CD4-positive, alpha-beta memory T cell (primary cell): ENCODE results near the gene CBLIF. TPM values are rescaled to one million over a fixed set of nuclear protein-coding genes. Genes with fewer than 3 reads are reported as not detected.
"Not testable (repeated sequence)": the region's sequence is repeated elsewhere in the genome, so short reads cannot be mapped to it uniquely, and the experiment has no call there.

Experiments
- CTCF ChIA-PET: fragments of 350-600 bp; sonication (Branson Sonifier 250); formaldehyde crosslinking; loops from one replicate; lab custom pipeline; 2021; ENCODE audit warnings: inconsistent platforms; ENCODE audit not compliant: partially characterized antibody; lab: Charles Lee
- POLR2A ChIA-PET: fragments of 350-600 bp; sonication (Branson Sonifier 250); formaldehyde crosslinking; loops from one replicate; lab custom pipeline; 2021; ENCODE audit not compliant: partially characterized antibody; lab: Charles Lee
- DNase-seq, 5 donors: peaks; one replicate each; pipeline versions ENCODE4 v3.0.0 to v3.0.0-alpha.2; 2020 to 2022; ENCODE audit warnings: mixed read lengths in 1 of 5
- H3K27ac ChIP-seq: one replicate; pipeline ENCODE4 v1.7.0; 2013; ENCODE audit warnings: low read depth, low read length
- H3K27me3 ChIP-seq: 2 replicates; pipeline ENCODE4 v1.7.0; 2013; ENCODE audit warnings: mild to moderate bottlenecking, low read length, moderate library complexity; ENCODE audit not compliant: insufficient read depth
- H3K36me3 ChIP-seq: 2 replicates; pipeline ENCODE4 v1.7.0; 2013; ENCODE audit warnings: mild to moderate bottlenecking, low read length, moderate library complexity; ENCODE audit not compliant: insufficient read depth
- H3K4me1 ChIP-seq: 2 replicates; pipeline ENCODE4 v1.7.0; 2013; ENCODE audit warnings: mild to moderate bottlenecking, low read length, moderate library complexity; ENCODE audit not compliant: insufficient read depth
- H3K4me3 ChIP-seq, 2 donors: one replicate each; pipeline ENCODE4 v1.7.0; 2013; ENCODE audit warnings: low read length in 2 of 2, mild to moderate bottlenecking in 1 of 2
- H3K9me3 ChIP-seq, 2 donors: one replicate each; pipeline ENCODE4 v1.7.0; 2013; ENCODE audit warnings: low read length in 2 of 2, control low read depth in 1 of 2; ENCODE audit not compliant: control insufficient read depth in 1 of 2
- H3K27ac Mint-ChIP-seq, 7 donors: one replicate each; pipeline ENCODE4 v1.8.0; 2020 to 2021; ENCODE audit warnings: mixed read lengths in 7 of 7, mild to moderate bottlenecking in 6 of 7, inconsistent platforms in 3 of 7, moderate library complexity in 3 of 7
- H3K27me3 Mint-ChIP-seq, 2 donors: one replicate each; pipeline ENCODE4 v1.8.0; 2020 to 2021; ENCODE audit warnings: mixed read lengths in 2 of 2
- H3K36me3 Mint-ChIP-seq, 2 donors: one replicate each; pipeline ENCODE4 v1.8.0; 2020 to 2021; ENCODE audit warnings: mixed read lengths in 2 of 2, inconsistent platforms in 1 of 2, mild to moderate bottlenecking in 1 of 2
- H3K4me1 Mint-ChIP-seq, 4 donors: one replicate each; pipeline ENCODE4 v1.8.0; 2020 to 2021; ENCODE audit warnings: mixed read lengths in 4 of 4, mild to moderate bottlenecking in 1 of 4
- H3K4me3 Mint-ChIP-seq, 8 donors: one replicate each; pipeline ENCODE4 v1.8.0; 2020 to 2021; ENCODE audit warnings: mixed read lengths in 8 of 8, mild to moderate bottlenecking in 7 of 8, moderate library complexity in 6 of 8, inconsistent platforms in 3 of 8
- H3K9me3 Mint-ChIP-seq, 8 donors: one replicate each; pipeline ENCODE4 v1.8.0; 2020 to 2021; ENCODE audit warnings: mixed read lengths in 8 of 8, mild to moderate bottlenecking in 5 of 8, inconsistent platforms in 3 of 8, moderate library complexity in 1 of 8
- intact Hi-C: fragments of 100-400 bp; cut with micrococcal nuclease; formaldehyde crosslinking; loops from one replicate; pipeline ENCODE4 v1.15.1; 2023
- polyA plus RNA-seq, 2 donors: library from polyadenylated mRNA; unstranded; fragments of 300-500 nt; fragmentation: Illumina TruSeq; gene quantifications; one replicate each; pipeline ENCODE4 v1.2.3, GENCODE V29; 2021
- total RNA-seq, 2 experiments: library from RNA; stranded (reverse); gene quantifications; one replicate each; pipeline ENCODE4 v1.2.3, GENCODE V29; 2021

The CBLIF gene
- not detected for total RNA-seq
- not detected for polyA plus RNA-seq

DNA sequence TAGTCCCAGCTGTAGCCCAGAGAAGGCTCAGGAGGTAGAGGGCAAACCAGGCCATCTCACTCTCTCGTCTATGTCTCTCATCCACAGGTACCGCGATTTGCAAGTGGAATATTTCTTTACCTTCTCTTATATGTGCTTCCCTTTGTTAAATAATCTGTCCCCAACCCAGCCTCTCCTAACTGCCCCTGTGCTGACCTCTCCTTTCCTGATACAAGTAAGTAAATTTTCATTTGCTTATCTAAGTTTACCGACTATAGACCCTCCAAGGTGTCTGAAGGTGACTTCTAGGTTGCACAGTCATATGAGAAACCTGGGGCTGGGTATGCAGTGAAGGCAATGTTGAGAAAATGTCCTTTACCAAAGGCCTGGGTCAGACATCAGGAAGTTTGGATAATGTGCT is at the start of gene CBLIF:
TSS of gene CBLIF (minus strand) at position 101 of the 400 bp plus-strand sequence. CDS start at position 55, 46 bp downstream.
- H3K36me3 ChIP-seq: no peaks in the 10 kb centered on the region
- Mint-ChIP-seq H3K4me1 (no peaks in the 10 kb centered on the region), H3K36me3 (no peaks in the 10 kb centered on the region), H3K9me3 (no peaks in the 10 kb centered on the region), H3K27ac (no peak within 1 kb of the TSS), H3K27me3 (peaks cover 0 to 3% of the 10 kb centered on the region in 2 donors), H3K4me3 (no peak within 1 kb of the TSS)
- no peaks in the 10 kb centered on the region for H3K27me3 ChIP-seq
- no peak within 1 kb of the TSS for H3K27ac ChIP-seq
- ChIA-PET POLR2A (no interaction called here), CTCF (no interaction called here)
- no peak within 1 kb of the TSS for H3K4me3 ChIP-seq
- no peak for DNase-seq
- intact Hi-C loops: no loop called here
- H3K9me3 ChIP-seq: no peaks in the 10 kb centered on the region
- no peaks in the 10 kb centered on the region for H3K4me1 ChIP-seq

DNA sequence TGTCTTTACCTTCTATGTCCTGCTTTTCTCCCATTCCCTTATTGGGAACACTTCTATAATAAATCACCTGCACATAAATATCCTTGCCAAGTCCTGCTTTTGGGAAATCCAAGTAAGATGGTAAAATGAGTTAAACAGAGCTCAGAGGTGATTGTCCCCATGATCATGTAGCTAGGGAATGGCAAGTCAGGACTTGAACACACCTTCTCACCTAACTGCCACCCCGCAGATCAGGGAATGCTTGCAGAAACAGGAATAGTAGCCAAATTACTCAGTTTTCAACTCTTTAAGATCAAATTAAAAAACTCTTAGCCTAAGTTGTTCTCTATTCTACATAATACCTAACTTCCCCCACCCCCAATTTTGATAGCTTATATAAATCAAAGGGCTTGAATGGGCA is 49.3 kb upstream of the CBLIF start:
- no peak for DNase-seq
- Histone ChIP-seq H3K4me1 (no peaks in the 10 kb centered on the region), H3K27me3 (no peaks in the 10 kb centered on the region), H3K36me3 (no peaks in the 10 kb centered on the region), H3K27ac (no peak overlapping the region), H3K4me3 (no peak overlapping the region), H3K9me3 (no peaks in the 10 kb centered on the region)
- peaks cover 0 to 3% (median 0%) of the 10 kb centered on the region in 4 donors for H3K4me1 Mint-ChIP-seq
- H3K4me3 Mint-ChIP-seq: no peak overlapping the region
- ChIA-PET POLR2A (no interaction called here), CTCF (no interaction called here)
- intact Hi-C loops: no loop called here
- H3K36me3 Mint-ChIP-seq: no peaks in the 10 kb centered on the region
- peaks cover 0 to 25% (median 19%) of the 10 kb centered on the region in 8 donors for H3K9me3 Mint-ChIP-seq
- H3K27me3 Mint-ChIP-seq: peaks cover 5 to 9% of the 10 kb centered on the region in 2 donors
- H3K27ac Mint-ChIP-seq: no peak overlapping the region

DNA sequence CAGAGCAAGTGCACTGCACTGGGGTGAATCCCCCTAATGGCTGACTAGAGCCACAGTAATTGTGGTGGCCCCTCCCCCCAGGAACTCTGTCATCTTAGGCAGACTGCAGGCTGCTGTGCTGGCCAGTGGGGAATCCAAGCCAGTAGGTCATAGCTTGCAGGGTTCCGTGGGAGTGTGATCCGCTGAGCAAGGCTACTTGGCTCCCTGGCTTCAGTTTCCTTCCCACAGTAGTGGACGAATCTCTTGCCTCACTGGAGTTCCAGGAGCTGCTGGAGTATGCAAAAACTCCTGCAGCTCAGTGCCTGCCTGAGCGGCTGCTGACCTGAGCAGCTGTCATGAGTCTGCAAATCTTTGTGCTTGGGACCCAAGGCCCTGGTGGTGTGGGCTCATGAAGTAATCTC is 46.5 kb upstream of the CBLIF start:
- peaks cover 3 to 53% (median 42%) of the 10 kb centered on the region in 8 donors for H3K9me3 Mint-ChIP-seq
- peaks cover 5 to 8% of the 10 kb centered on the region in 2 donors for H3K27me3 Mint-ChIP-seq
- Histone ChIP-seq H3K4me3 (no peak overlapping the region), H3K27me3 (no peaks in the 10 kb centered on the region), H3K27ac (no peak overlapping the region), H3K4me1 (no peaks in the 10 kb centered on the region), H3K9me3 (no peaks in the 10 kb centered on the region), H3K36me3 (no peaks in the 10 kb centered on the region)
- ChIA-PET POLR2A (no interaction called here), CTCF (no interaction called here)
- DNase-seq: no peak
- no peak overlapping the region for H3K4me3 Mint-ChIP-seq
- intact Hi-C loops: no loop called here
- H3K4me1 Mint-ChIP-seq: no peaks in the 10 kb centered on the region
- H3K27ac Mint-ChIP-seq: no peak overlapping the region
- H3K36me3 Mint-ChIP-seq: peaks cover 7 to 10% of the 10 kb centered on the region in 2 donors

DNA sequence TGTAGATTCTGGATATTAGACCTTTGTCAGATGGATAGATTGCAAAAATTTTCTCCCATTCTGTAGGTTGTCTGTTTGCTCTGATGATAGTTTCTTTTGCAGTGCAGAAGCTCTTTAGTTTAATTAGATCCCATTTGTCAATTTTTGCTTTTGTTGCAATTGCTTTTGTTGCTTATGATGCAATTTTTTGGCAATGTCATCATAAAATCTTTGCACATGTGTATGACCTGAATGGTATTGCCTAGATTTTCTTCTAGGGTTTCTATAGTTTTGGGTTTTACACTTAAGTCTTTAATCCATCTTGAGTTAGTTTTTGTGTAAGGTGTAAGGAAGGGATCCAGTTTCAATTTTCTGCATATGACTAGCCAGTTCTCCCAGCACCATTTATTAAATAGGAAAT is 41.9 kb upstream of the CBLIF start:
- peaks cover 5 to 59% (median 44%) of the 10 kb centered on the region in 8 donors for H3K9me3 Mint-ChIP-seq
- CTCF ChIA-PET, POLR2A ChIA-PET, H3K4me1 Mint-ChIP-seq, H3K36me3 ChIP-seq, H3K4me1 ChIP-seq, H3K36me3 Mint-ChIP-seq, H3K27me3 ChIP-seq, H3K4me3 ChIP-seq, intact Hi-C loops, H3K9me3 ChIP-seq, H3K4me3 Mint-ChIP-seq, DNase-seq, H3K27ac ChIP-seq, H3K27ac Mint-ChIP-seq, H3K27me3 Mint-ChIP-seq: not testable (repeated sequence)

DNA sequence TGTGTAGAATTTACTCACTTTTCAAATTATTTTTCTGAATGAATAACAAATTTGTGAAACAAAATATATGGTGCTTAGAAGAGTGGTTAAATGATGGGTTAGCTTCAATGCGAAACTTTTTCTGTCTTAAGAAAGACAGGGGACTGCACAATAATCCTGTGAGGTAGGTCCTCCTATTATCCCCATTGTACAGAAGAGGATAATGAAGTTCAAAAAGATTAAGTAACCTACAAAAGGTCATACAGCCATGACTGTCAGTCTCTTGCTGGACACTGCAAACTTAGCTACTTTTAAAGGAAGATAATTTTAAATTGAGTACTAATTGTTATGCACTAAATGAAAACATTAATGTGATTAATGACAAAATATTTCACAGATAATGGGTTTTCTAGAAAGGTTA is 38.3 kb upstream of the CBLIF start:
- Mint-ChIP-seq H3K4me1 (no peaks in the 10 kb centered on the region), H3K4me3 (no peak overlapping the region), H3K36me3 (peaks cover 2 to 3% of the 10 kb centered on the region in 2 donors), H3K27me3 (peaks cover 0 to 5% of the 10 kb centered on the region in 2 donors), H3K9me3 (peaks cover 5 to 28% (median 17%) of the 10 kb centered on the region in 8 donors), H3K27ac (no peak overlapping the region)
- intact Hi-C loops: no loop called here
- ChIA-PET POLR2A (no interaction called here), CTCF (no interaction called here)
- no peaks in the 10 kb centered on the region for H3K4me1 ChIP-seq
- no peak overlapping the region for H3K27ac ChIP-seq
- H3K4me3 ChIP-seq: no peak overlapping the region
- no peaks in the 10 kb centered on the region for H3K27me3 ChIP-seq
- H3K36me3 ChIP-seq: no peaks in the 10 kb centered on the region
- no peak for DNase-seq
- H3K9me3 ChIP-seq: no peaks in the 10 kb centered on the region

DNA sequence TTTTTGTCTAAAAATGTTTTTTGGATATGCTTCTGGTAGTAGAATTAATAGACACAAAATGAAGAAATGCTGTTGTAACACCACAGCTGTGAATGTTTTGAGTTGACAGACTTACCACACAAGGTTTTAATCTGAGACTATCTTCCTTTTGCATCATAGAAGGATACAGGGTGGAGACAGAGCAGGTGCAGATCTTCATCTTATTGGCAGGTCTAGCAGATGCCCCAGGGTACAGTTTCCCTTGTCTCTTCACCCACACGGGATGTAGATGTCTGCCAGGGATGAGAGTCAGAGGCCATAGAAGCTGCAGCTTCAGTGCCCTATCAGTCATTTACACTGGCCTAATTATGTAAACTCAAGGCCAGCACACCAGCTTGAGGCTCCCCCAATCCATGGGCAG is 34.3 kb upstream of the CBLIF start:
- peaks cover 0 to 2% (median 0%) of the 10 kb centered on the region in 8 donors for H3K9me3 Mint-ChIP-seq
- CTCF ChIA-PET: no interaction called here
- intact Hi-C loops: no loop called here
- no peaks in the 10 kb centered on the region for H3K9me3 ChIP-seq
- H3K4me3 ChIP-seq: no peak overlapping the region
- H3K4me1 ChIP-seq: no peaks in the 10 kb centered on the region
- DNase-seq: no peak
- H3K27ac ChIP-seq: no peak overlapping the region
- no peaks in the 10 kb centered on the region for H3K27me3 ChIP-seq
- no peak overlapping the region for H3K27ac Mint-ChIP-seq
- no peaks in the 10 kb centered on the region for H3K36me3 Mint-ChIP-seq
- H3K4me3 Mint-ChIP-seq: no peak overlapping the region
- POLR2A ChIA-PET: no interaction called here
- no peaks in the 10 kb centered on the region for H3K36me3 ChIP-seq
- no peaks in the 10 kb centered on the region for H3K4me1 Mint-ChIP-seq
- peaks cover 4 to 12% of the 10 kb centered on the region in 2 donors for H3K27me3 Mint-ChIP-seq

DNA sequence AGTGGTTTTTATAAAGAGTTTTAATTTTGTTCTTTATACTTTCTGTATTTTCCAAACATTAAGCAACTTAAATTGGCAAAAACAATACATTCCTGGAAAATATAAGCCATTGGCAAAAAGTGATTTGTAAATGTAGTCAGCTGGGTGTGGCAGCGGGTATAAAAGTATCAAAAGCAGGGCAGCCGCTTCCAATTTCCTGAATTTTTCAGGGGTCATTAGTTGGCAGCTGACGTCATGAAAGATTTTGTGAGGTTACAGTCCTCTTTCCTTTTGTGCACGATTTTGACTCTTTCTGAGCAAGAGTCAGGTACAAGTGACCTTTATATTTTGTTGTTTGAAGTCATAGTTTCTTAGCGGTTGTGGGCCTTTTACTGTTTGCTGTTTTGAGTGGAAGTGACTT is 33.3 kb upstream of the CBLIF start, which contains the start of gene OOSP3:
TSS of gene OOSP3 (plus strand) at position 208 of the 400 bp plus-strand sequence. CDS start at position 235, 27 bp downstream.
- Mint-ChIP-seq H3K27me3 (peaks cover 5 to 12% of the 10 kb centered on the region in 2 donors), H3K4me3 (no peak within 1 kb of the TSS), H3K36me3 (no peaks in the 10 kb centered on the region), H3K4me1 (no peaks in the 10 kb centered on the region), H3K27ac (no peak within 1 kb of the TSS), H3K9me3 (peaks cover 0 to 2% (median 0%) of the 10 kb centered on the region in 8 donors)
- no peaks in the 10 kb centered on the region for H3K36me3 ChIP-seq
- no peaks in the 10 kb centered on the region for H3K9me3 ChIP-seq
- intact Hi-C loops: no loop called here
- ChIA-PET CTCF (no interaction called here), POLR2A (no interaction called here)
- H3K27ac ChIP-seq: no peak within 1 kb of the TSS
- no peaks in the 10 kb centered on the region for H3K27me3 ChIP-seq
- H3K4me1 ChIP-seq: no peaks in the 10 kb centered on the region
- no peak within 1 kb of the TSS for H3K4me3 ChIP-seq
- DNase-seq: no peak

DNA sequence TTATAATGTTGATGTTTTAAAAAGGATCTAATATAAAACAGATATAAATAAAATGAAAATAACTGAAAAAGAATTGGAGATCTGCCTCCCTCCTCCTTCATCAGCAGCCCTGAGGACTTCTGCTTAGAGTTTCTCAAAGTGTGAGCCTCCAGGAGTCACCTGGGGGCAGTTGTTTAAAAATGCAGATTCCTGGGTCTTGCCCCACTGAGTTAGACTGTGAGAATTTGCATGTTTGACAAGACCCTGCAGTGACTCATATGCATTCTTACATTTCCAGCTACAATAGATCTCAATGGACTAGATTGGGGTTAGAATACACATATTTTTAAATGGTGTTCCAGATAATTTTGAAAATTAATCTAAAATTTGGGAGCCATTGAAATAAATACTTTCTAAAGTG is 32.5 kb upstream of the CBLIF start:
- H3K27me3 ChIP-seq: no peaks in the 10 kb centered on the region
- no peaks in the 10 kb centered on the region for H3K4me1 ChIP-seq
- Mint-ChIP-seq H3K9me3 (peaks cover 0 to 2% (median 0%) of the 10 kb centered on the region in 8 donors), H3K4me1 (no peaks in the 10 kb centered on the region), H3K27ac (no peak overlapping the region), H3K36me3 (no peaks in the 10 kb centered on the region), H3K4me3 (no peak overlapping the region), H3K27me3 (peaks cover 5 to 12% of the 10 kb centered on the region in 2 donors)
- ChIA-PET POLR2A (no interaction called here), CTCF (no interaction called here)
- no peak overlapping the region for H3K4me3 ChIP-seq
- no peaks in the 10 kb centered on the region for H3K9me3 ChIP-seq
- H3K27ac ChIP-seq: no peak overlapping the region
- DNase-seq: no peak
- no peaks in the 10 kb centered on the region for H3K36me3 ChIP-seq
- intact Hi-C loops: no loop called here
